Measurements from ENCODE around the gene BSN.

GRCh38 chr3:49591615-49592014 lies 37.3 kb downstream of the BSN start:
- TF ChIP-seq CTCF (IDR thresholded peaks at IDR 0.05), result no peak
- no peak for TF ChIP-seq POLR2A (IDR thresholded peaks at IDR 0.05)
